HepG2 (cell line): ENCODE data around the gene DUOXA1.

ENCODE experiments used
- ATF4 ChIP-seq, 2 experiments: fragments of 450-650 bp in 1 of 2; sonication (generic) in 1 of 2; formaldehyde crosslinking; IDR thresholded peaks; 2 replicates each; pipeline versions ENCODE4 v1.5.0 to v1.8.0; 2020 to 2022; ENCODE audit warnings: mild to moderate bottlenecking in 1 of 2, missing genetic modification reagents in 1 of 2
- CBFB ChIP-seq: sonication (generic); formaldehyde crosslinking; IDR thresholded peaks from 2 replicates; pipeline ENCODE4 v1.4.0; 2020; ENCODE audit warnings: missing genetic modification reagents
- CTCF ChIP-seq: sonication (generic); formaldehyde crosslinking; IDR thresholded peaks from 2 replicates; pipeline ENCODE4 v1.5.0; 2020; ENCODE audit warnings: mild to moderate bottlenecking, missing genetic modification reagents, moderate library complexity
- GFI1 ChIP-seq: sonication (generic); formaldehyde crosslinking; IDR thresholded peaks from 2 replicates; pipeline ENCODE4 v1.5.0; 2020; ENCODE audit warnings: missing genetic modification reagents, mild to moderate bottlenecking, borderline replicate concordance
- KDM5A ChIP-seq: fragments of 200-600 bp; sonication (generic); IDR thresholded peaks from 2 replicates; pipeline ENCODE4 v1.7.0; 2018; ENCODE audit warnings: antibody characterized with exemption, mild to moderate bottlenecking, low read length, borderline replicate concordance
- POLR2AphosphoS2 ChIP-seq: IDR thresholded peaks from 2 replicates; pipeline ENCODE4 v1.6.1; 2011; ENCODE audit warnings: low read depth, low read length, improper control_type of control experiment
- ZBTB21 ChIP-seq: sonication (generic); formaldehyde crosslinking; IDR thresholded peaks from 2 replicates; pipeline ENCODE4 v1.4.0; 2020; ENCODE audit warnings: missing genetic modification reagents
- TF ChIP-seq, protein P1 (sequence below): sonication (generic); formaldehyde crosslinking; IDR thresholded peaks from 2 replicates; pipeline ENCODE4 v1.8.1; 2023; ENCODE audit warnings: mild to moderate bottlenecking, missing genetic modification reagents

GRCh38 chr15:45143056-45143455 lies 13.4 kb upstream of the DUOXA1 start:
- TF ChIP-seq CTCF (CRISPR knock-in tag) = no peak
- no peak for TF ChIP-seq KDM5A
- TF ChIP-seq ZBTB21 = no peak
- TF ChIP-seq GFI1 (CRISPR knock-in tag) = no peak
- no peak for TF ChIP-seq POLR2AphosphoS2
- no peak for TF ChIP-seq CBFB (CRISPR knock-in tag)
- no peak for TF ChIP-seq ATF4 (CRISPR knock-in tag; IDR thresholded peaks at IDR 0.05)
- TF ChIP-seq, protein P1, sequence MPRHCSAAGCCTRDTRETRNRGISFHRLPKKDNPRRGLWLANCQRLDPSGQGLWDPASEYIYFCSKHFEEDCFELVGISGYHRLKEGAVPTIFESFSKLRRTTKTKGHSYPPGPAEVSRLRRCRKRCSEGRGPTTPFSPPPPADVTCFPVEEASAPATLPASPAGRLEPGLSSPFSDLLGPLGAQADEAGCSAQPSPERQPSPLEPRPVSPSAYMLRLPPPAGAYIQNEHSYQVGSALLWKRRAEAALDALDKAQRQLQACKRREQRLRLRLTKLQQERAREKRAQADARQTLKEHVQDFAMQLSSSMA (CRISPR knock-in tag) = no peak
